OCI-LY1 (cell line): ENCODE measurements around the gene RNGTT.

Source experiments
- EZH2 ChIP-seq: fragments of 200-600 bp; sonication (generic), shearing (Covaris generic); IDR thresholded peaks from 2 replicates; pipeline ENCODE4 v1.8.0; 2017; ENCODE audit warnings: borderline replicate concordance, mixed run types, mild to moderate bottlenecking, antibody characterized with exemption, low read length, moderate library complexity, mixed read lengths
- TF ChIP-seq, protein P1 (sequence below): fragments of 200-600 bp; sonication (generic), shearing (Covaris generic); IDR thresholded peaks from 2 replicates; pipeline ENCODE4 v1.5.1; 2017; ENCODE audit warnings: mild to moderate bottlenecking, antibody characterized with exemption, low read length, moderate library complexity, mixed read lengths

GRCh38 chr6:88880021-88880420 lies 83.4 kb downstream of the RNGTT start:
- TF ChIP-seq, protein P1, sequence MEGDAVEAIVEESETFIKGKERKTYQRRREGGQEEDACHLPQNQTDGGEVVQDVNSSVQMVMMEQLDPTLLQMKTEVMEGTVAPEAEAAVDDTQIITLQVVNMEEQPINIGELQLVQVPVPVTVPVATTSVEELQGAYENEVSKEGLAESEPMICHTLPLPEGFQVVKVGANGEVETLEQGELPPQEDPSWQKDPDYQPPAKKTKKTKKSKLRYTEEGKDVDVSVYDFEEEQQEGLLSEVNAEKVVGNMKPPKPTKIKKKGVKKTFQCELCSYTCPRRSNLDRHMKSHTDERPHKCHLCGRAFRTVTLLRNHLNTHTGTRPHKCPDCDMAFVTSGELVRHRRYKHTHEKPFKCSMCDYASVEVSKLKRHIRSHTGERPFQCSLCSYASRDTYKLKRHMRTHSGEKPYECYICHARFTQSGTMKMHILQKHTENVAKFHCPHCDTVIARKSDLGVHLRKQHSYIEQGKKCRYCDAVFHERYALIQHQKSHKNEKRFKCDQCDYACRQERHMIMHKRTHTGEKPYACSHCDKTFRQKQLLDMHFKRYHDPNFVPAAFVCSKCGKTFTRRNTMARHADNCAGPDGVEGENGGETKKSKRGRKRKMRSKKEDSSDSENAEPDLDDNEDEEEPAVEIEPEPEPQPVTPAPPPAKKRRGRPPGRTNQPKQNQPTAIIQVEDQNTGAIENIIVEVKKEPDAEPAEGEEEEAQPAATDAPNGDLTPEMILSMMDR = no peak
- TF ChIP-seq EZH2 = no peak
